ENCODE data around the gene KLC1. TPM values are rescaled to one million over a fixed set of nuclear protein-coding genes. Genes with fewer than 3 reads are reported as not detected.

KLC1 gene
- polyA plus RNA-seq, 2 of the 4 experiments (the other 2 are of a cell fraction), result 81.8 to 150 TPM

DNA sequence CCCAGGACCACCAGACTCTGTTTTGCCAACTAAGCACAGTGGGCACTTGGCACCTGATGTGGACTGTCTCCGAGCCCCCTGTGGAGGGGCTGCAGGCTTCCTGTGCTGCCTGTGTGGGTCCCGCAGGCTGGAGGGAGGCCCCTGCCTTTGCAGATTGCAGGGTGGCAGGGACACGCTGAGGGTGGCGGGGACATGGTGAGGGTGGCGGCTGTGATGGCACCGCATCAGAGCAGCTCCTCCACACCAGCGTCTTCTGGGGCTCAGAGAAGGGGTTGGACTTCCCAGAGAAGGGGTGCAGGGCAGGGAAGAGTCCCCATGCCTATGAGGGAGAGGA, 94.7 kb downstream of the KLC1 start (continued):
- TF ChIP-seq, protein P1, sequence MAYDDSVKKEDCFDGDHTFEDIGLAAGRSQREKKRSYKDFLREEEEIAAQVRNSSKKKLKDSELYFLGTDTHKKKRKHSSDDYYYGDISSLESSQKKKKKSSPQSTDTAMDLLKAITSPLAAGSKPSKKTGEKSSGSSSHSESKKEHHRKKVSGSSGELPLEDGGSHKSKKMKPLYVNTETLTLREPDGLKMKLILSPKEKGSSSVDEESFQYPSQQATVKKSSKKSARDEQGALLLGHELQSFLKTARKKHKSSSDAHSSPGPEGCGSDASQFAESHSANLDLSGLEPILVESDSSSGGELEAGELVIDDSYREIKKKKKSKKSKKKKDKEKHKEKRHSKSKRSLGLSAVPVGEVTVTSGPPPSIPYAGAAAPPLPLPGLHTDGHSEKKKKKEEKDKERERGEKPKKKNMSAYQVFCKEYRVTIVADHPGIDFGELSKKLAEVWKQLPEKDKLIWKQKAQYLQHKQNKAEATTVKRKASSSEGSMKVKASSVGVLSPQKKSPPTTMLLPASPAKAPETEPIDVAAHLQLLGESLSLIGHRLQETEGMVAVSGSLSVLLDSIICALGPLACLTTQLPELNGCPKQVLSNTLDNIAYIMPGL (CRISPR knock-in tag; IDR thresholded peaks at IDR 0.05; ENCODE audit: borderline replicate concordance), result no peak
- no peak for TF ChIP-seq KDM5A (IDR thresholded peaks at IDR 0.05)
- TF ChIP-seq, protein P2, sequence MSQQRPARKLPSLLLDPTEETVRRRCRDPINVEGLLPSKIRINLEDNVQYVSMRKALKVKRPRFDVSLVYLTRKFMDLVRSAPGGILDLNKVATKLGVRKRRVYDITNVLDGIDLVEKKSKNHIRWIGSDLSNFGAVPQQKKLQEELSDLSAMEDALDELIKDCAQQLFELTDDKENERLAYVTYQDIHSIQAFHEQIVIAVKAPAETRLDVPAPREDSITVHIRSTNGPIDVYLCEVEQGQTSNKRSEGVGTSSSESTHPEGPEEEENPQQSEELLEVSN (IDR thresholded peaks at IDR 0.05; ENCODE audit: borderline replicate concordance, low read depth), result no peak

DNA sequence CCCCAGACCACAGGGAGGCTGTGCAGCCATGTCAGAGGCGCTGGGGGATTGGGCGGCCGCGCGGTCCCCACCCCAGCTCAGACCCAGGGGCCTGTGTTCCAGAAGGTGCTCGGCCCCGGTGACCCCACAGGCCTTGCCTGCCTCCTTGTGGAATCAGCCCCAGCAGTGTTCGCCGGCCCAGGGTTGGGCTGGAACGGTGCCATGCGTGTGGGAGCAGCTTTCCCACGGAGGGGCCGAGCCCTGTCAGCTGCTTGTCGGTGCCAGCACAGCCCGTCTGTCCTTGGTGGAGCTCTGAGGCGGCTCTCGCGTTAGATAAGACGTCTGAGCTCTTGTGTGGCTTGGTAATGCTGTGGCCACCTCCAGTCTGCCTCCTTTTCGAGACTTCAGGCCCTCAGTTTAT, 95.1 kb downstream of the KLC1 start:
- ChIA-PET CTCF (interaction anchor here (1.1 to 1.4 kb wide), 2 partner anchors 11 to 186 kb away, joined by 3 read pairs; no protein-coding TSS in a partner anchor), POLR2A (no interaction called here)
- DNase-seq (ENCODE audit: low read depth in 1 of 2, low spot score in 1 of 2) (no peak), FAIRE-seq (no peak), ATAC-seq (no peak)
- no peaks in the 10 kb centered on the region for H3K9me3 ChIP-seq
- TF ChIP-seq ZNF302 (CRISPR knock-in tag; IDR thresholded peaks at IDR 0.05) (no peak), POLR2AphosphoS2 (conservative IDR thresholded peaks at IDR 0.05; ENCODE audit: low read length) (no peak)
- H3K4me3 ChIP-seq, result no peak overlapping the region
- H3K4me1 ChIP-seq, result peaks cover 9% of the 10 kb centered on the region; the same call in 2 of the 3 replicates
- WGBS (ENCODE audit: missing lambda C conversion rate), result 89% methylated on average over 14 of the region's 20 CpGs
- H3K27ac ChIP-seq, result no peak overlapping the region
- H3K4me2 ChIP-seq, result no peak overlapping the region

DNA sequence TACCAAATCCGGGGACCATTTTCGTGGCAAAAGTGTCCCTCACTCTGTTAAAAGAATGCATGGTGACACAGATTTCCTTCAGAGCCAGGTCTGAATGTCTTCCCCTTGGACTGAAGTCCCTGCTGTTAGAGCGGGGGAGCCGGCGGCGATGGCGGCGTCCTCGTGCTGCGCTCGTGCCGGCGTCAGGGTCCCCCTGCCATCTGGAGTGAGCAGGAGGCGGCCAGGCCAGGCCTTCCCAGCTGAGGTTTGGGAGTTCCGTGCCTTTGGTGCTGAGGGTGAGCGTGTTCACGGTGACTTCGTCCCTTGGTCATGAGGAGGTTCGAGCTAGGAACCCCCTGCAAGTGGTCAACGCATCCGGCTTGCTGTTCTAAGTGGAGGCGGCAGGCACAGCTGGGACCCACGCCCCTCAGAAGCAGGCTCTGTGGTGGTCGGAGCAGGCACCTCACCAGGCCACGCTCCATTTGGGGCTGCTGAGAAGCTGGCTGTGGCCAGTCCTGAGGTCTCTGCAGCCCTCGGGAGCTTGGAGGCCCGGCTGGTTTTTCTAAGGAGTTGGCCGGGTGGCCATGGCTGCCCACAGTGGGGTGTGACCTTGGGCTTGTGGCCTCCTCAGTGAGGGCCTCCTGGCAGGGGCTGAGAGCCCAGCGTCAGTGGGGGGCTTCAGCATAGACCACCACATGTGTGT, 96.1 kb downstream of the KLC1 start:
- no peaks in the 10 kb centered on the region for H3K9me3 ChIP-seq
- TF ChIP-seq CHD2 (IDR thresholded peaks at IDR 0.05; ENCODE audit: low read length, partially characterized antibody) (no peak), TP53 (CRISPR knock-in tag; IDR thresholded peaks at IDR 0.05) (no peak), EHF (CRISPR knock-in tag; IDR thresholded peaks at IDR 0.05) (no peak), RFX5 (IDR thresholded peaks at IDR 0.05) (no peak), HOXB13 (CRISPR knock-in tag; IDR thresholded peaks at IDR 0.05; ENCODE audit: low read depth) (no peak)
- TF ChIP-seq, protein P3, sequence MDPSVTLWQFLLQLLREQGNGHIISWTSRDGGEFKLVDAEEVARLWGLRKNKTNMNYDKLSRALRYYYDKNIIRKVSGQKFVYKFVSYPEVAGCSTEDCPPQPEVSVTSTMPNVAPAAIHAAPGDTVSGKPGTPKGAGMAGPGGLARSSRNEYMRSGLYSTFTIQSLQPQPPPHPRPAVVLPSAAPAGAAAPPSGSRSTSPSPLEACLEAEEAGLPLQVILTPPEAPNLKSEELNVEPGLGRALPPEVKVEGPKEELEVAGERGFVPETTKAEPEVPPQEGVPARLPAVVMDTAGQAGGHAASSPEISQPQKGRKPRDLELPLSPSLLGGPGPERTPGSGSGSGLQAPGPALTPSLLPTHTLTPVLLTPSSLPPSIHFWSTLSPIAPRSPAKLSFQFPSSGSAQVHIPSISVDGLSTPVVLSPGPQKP (IDR thresholded peaks at IDR 0.05; ENCODE audit: low read depth, low read length), result no peak
- 95% methylated on average over 24 of the region's 29 CpGs for WGBS (ENCODE audit: missing lambda C conversion rate)
- ATAC-seq, result no peak
- ChIA-PET CTCF (interaction anchor here (0.5 to 1.4 kb wide), 3 partner anchors 10 to 267 kb away, joined by 3 read pairs; no protein-coding TSS in a partner anchor), POLR2A (interaction anchor here (0.9 kb wide), 1 partner anchor 9 kb away, joined by 3 read pairs; the partner anchor contains the start of gene ZFYVE21)
- DNase-seq (ENCODE audit: low read depth in 1 of 2, low spot score in 1 of 2), result no peak
- H3K4me2 ChIP-seq, result no peak overlapping the region
- no peak overlapping the region for H3K27ac ChIP-seq
- FAIRE-seq, result no peak
- no peak overlapping the region for H3K4me3 ChIP-seq
- H3K4me1 ChIP-seq, result peaks cover 9% of the 10 kb centered on the region; the same call in 2 of the 3 replicates

DNA sequence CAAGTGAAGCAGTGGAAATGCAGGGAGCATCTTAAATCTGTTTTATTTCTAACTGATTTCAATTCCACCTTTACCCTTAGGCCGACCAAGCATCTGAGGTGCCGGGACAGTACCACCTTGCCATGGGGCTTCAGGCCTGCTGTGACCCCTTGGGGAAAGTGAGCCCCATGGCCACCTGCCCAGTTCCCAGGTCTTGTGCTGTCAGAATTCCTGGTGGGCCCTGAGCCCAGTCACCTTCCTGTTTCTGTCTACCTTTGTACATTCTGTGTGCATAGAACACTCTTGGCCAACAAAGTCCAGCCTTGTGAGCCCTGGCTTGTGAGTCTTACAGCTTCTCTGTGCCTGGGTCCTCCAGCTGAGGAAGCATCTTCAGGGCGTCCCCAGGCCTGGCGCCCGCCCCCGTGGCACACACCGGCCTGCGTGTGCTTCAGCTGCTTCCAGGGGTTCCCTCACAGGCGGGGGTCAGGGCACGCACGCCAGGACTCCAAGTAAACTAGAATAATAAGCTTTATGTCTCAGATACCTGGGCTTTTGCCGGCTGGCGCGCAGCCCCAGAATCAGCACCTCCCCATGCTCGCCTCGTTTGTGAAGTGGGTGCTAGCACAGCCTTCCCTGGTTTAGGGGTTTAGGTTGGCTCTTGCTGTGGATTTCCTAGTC, 96.9 kb downstream of the KLC1 start:
- ChIA-PET CTCF (no interaction called here), POLR2A (interaction anchor here (0.9 kb wide), 1 partner anchor 10 kb away, joined by 3 read pairs; the partner anchor contains the start of gene ZFYVE21)
- DNase-seq (ENCODE audit: low read depth in 1 of 2, low spot score in 1 of 2) (no peak), FAIRE-seq (no peak), ATAC-seq (no peak)
- TF ChIP-seq POLR2AphosphoS2 (conservative IDR thresholded peaks at IDR 0.05; ENCODE audit: low read length), result no peak
- TF ChIP-seq, protein P4, sequence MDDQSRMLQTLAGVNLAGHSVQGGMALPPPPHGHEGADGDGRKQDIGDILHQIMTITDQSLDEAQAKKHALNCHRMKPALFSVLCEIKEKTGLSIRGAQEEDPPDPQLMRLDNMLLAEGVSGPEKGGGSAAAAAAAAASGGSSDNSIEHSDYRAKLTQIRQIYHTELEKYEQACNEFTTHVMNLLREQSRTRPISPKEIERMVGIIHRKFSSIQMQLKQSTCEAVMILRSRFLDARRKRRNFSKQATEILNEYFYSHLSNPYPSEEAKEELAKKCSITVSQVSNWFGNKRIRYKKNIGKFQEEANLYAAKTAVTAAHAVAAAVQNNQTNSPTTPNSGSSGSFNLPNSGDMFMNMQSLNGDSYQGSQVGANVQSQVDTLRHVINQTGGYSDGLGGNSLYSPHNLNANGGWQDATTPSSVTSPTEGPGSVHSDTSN (IDR thresholded peaks at IDR 0.05), result no peak
- no peak for TF ChIP-seq KDM5A (IDR thresholded peaks at IDR 0.05)
- TF ChIP-seq MAZ (IDR thresholded peaks at IDR 0.05; ENCODE audit: borderline replicate concordance, low read depth, low read length), result no peak
- TF ChIP-seq, protein P5, sequence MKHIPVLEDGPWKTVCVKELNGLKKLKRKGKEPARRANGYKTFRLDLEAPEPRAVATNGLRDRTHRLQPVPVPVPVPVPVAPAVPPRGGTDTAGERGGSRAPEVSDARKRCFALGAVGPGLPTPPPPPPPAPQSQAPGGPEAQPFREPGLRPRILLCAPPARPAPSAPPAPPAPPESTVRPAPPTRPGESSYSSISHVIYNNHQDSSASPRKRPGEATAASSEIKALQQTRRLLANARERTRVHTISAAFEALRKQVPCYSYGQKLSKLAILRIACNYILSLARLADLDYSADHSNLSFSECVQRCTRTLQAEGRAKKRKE (CRISPR knock-in tag; IDR thresholded peaks at IDR 0.05; ENCODE audit: low read depth), result no peak
- TF ChIP-seq, protein P6, sequence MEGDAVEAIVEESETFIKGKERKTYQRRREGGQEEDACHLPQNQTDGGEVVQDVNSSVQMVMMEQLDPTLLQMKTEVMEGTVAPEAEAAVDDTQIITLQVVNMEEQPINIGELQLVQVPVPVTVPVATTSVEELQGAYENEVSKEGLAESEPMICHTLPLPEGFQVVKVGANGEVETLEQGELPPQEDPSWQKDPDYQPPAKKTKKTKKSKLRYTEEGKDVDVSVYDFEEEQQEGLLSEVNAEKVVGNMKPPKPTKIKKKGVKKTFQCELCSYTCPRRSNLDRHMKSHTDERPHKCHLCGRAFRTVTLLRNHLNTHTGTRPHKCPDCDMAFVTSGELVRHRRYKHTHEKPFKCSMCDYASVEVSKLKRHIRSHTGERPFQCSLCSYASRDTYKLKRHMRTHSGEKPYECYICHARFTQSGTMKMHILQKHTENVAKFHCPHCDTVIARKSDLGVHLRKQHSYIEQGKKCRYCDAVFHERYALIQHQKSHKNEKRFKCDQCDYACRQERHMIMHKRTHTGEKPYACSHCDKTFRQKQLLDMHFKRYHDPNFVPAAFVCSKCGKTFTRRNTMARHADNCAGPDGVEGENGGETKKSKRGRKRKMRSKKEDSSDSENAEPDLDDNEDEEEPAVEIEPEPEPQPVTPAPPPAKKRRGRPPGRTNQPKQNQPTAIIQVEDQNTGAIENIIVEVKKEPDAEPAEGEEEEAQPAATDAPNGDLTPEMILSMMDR (IDR thresholded peaks at IDR 0.05), result no peak
- TF ChIP-seq NPAS2 (CRISPR knock-in tag; IDR thresholded peaks at IDR 0.05; ENCODE audit: borderline replicate concordance), result no peak
- TF ChIP-seq ZC3H11A (IDR thresholded peaks at IDR 0.05), result no peak
- no peak for TF ChIP-seq ZSCAN20 (CRISPR knock-in tag; IDR thresholded peaks at IDR 0.05)
- no peak for TF ChIP-seq CEBPB (IDR thresholded peaks at IDR 0.05)
- no peak for TF ChIP-seq ZNF302 (CRISPR knock-in tag; IDR thresholded peaks at IDR 0.05)
- Histone ChIP-seq H3K4me1 (peaks cover 9% of the 10 kb centered on the region; the same call in 2 of the 3 replicates), H3K27ac (no peak overlapping the region), H3K4me3 (no peak overlapping the region), H3K9me3 (no peaks in the 10 kb centered on the region), H3K4me2 (no peak overlapping the region)
- 98% methylated on average over 16 of the region's 16 CpGs for WGBS (ENCODE audit: missing lambda C conversion rate)

Data from A549 (cell line).